Activated T-helper 1 cell treated with anti-CD3 and anti-CD28 coated beads, Interleukin-12 subunit alpha, Interleukin-12 subunit beta, Interleukin-2, Interleukin-4 antibody, amounts not matched to agents 30 ng/mL and 10 ng/mL and 1 ng/mL, durations not matched to agents 14 hours and 24 hours and 36 hours (primary cell): Measurements from ENCODE around the gene EZH1. TPM values are rescaled to one million over a fixed set of nuclear protein-coding genes. Genes with fewer than 3 reads are reported as not detected.
"Not testable (repeated sequence)": the region's sequence is repeated elsewhere in the genome, so short reads cannot be mapped to it uniquely, and the experiment has no call there.

ENCODE experiments used
- DNase-seq: peaks from one replicate; pipeline ENCODE4 v3.0.0; 2021; ENCODE audit warnings: low spot score
- H3K27ac Mint-ChIP-seq: one replicate; pipeline ENCODE4 v1.8.0; 2021; ENCODE audit warnings: mild to moderate bottlenecking, mixed read lengths
- H3K27me3 Mint-ChIP-seq: one replicate; pipeline ENCODE4 v1.8.0; 2022; ENCODE audit warnings: mild to moderate bottlenecking, moderate library complexity, mixed read lengths; ENCODE audit not compliant: insufficient read depth
- H3K36me3 Mint-ChIP-seq: one replicate; pipeline ENCODE4 v1.8.0; 2021; ENCODE audit warnings: low read depth, mixed read lengths
- H3K4me1 Mint-ChIP-seq: one replicate; pipeline ENCODE4 v1.8.0; 2021; ENCODE audit warnings: low read depth, mixed read lengths
- H3K4me3 Mint-ChIP-seq: one replicate; pipeline ENCODE4 v1.8.0; 2021; ENCODE audit warnings: mild to moderate bottlenecking, moderate library complexity, mixed read lengths
- H3K9me3 Mint-ChIP-seq: one replicate; pipeline ENCODE4 v1.8.0; 2021; ENCODE audit warnings: mixed read lengths
- intact Hi-C: fragments of 100-400 bp; cut with micrococcal nuclease; formaldehyde crosslinking; loops from one replicate; pipeline ENCODE4 v1.15.1; 2024
- total RNA-seq: library from RNA; stranded (reverse); gene quantifications from 2 replicates; pipeline ENCODE4 v1.2.3, GENCODE V29; 2022

Gene EZH1
- total RNA-seq, 1 donor from 2014 or later = 35.6 TPM

- H3K27ac Mint-ChIP-seq = no peak within 1 kb of the TSS
Observed at GRCh38 chr17:42760652-42761581, 16.1 kb upstream of the EZH1 start, which contains the start of gene RAMP2. Gene RAMP2 (plus strand): TSS chr17:42761227. CDS start chr17:42761262, 35 bp downstream.

GRCh38 chr17:42759982-42760651 lies 15.3 kb upstream of the EZH1 start:
- H3K4me1 Mint-ChIP-seq = peaks cover 6% of the 10 kb centered on the region
- no peaks in the 10 kb centered on the region for H3K36me3 Mint-ChIP-seq
- DNase-seq = no peak
- peak overlapping the region; percentile 54 for H3K4me3 Mint-ChIP-seq
- no peak overlapping the region for H3K27ac Mint-ChIP-seq
- H3K27me3 Mint-ChIP-seq = peaks cover 61% of the 10 kb centered on the region
- intact Hi-C loops = no loop called here
- no peaks in the 10 kb centered on the region for H3K9me3 Mint-ChIP-seq

More at GRCh38 chr17:42760652-42761581, 16.1 kb upstream of the EZH1 start, which contains the start of gene RAMP2:
- no peak for DNase-seq
- H3K4me1 Mint-ChIP-seq = peaks cover 6% of the 10 kb centered on the region
- no peaks in the 10 kb centered on the region for H3K9me3 Mint-ChIP-seq
- H3K4me3 Mint-ChIP-seq = peak within 1 kb of the TSS; percentile 54
- H3K27me3 Mint-ChIP-seq = peaks cover 55% of the 10 kb centered on the region
- intact Hi-C loops = no loop called here
- no peaks in the 10 kb centered on the region for H3K36me3 Mint-ChIP-seq

GRCh38 chr17:42754782-42755181 lies 9.9 kb upstream of the EZH1 start:
- intact Hi-C loops = no loop called here
- Mint-ChIP-seq H3K36me3 (no peaks in the 10 kb centered on the region), H3K4me3 (no peak overlapping the region), H3K9me3 (no peaks in the 10 kb centered on the region), H3K27me3 (peaks cover 65% of the 10 kb centered on the region), H3K27ac (no peak overlapping the region), H3K4me1 (no peaks in the 10 kb centered on the region)
- no peak for DNase-seq

- no peak for DNase-seq
- Mint-ChIP-seq H3K27me3 (peaks cover 56% of the 10 kb centered on the region), H3K4me1 (no peaks in the 10 kb centered on the region), H3K27ac (no peak overlapping the region), H3K4me3 (no peak overlapping the region), H3K9me3 (no peaks in the 10 kb centered on the region), H3K36me3 (no peaks in the 10 kb centered on the region)
- intact Hi-C loops = no loop called here
Observed at GRCh38 chr17:42751628-42752027, 6.8 kb upstream of the EZH1 start.

GRCh38 chr17:42750739-42751344 lies 6.0 kb upstream of the EZH1 start:
- intact Hi-C loops = no loop called here
- no peak for DNase-seq
- Mint-ChIP-seq H3K4me1 (no peaks in the 10 kb centered on the region), H3K36me3 (no peaks in the 10 kb centered on the region), H3K9me3 (no peaks in the 10 kb centered on the region), H3K4me3 (no peak overlapping the region), H3K27me3 (peaks cover 55% of the 10 kb centered on the region), H3K27ac (no peak overlapping the region)

- peaks cover 8% of the 10 kb centered on the region for H3K4me1 Mint-ChIP-seq
- peaks cover 47% of the 10 kb centered on the region for H3K27me3 Mint-ChIP-seq
- no peaks in the 10 kb centered on the region for H3K36me3 Mint-ChIP-seq
- H3K9me3 Mint-ChIP-seq = no peaks in the 10 kb centered on the region
- intact Hi-C loops = no loop called here
- no peak for DNase-seq
- H3K4me3 Mint-ChIP-seq = no peak overlapping the region
- no peak overlapping the region for H3K27ac Mint-ChIP-seq
Observed at GRCh38 chr17:42748908-42749798, 4.3 kb upstream of the EZH1 start.

GRCh38 chr17:42748202-42748907 lies 3.5 kb upstream of the EZH1 start:
- Mint-ChIP-seq H3K36me3 (no peaks in the 10 kb centered on the region), H3K27me3 (peaks cover 43% of the 10 kb centered on the region)

GRCh38 chr17:42744283-42744805 lies 496 bp downstream of the EZH1 start:
- Mint-ChIP-seq H3K4me3 (peak overlapping the region; percentile 91), H3K4me1 (peaks cover 15% of the 10 kb centered on the region), H3K27ac (peak overlapping the region; percentile 80), H3K9me3 (no peaks in the 10 kb centered on the region), H3K36me3 (no peaks in the 10 kb centered on the region), H3K27me3 (peaks cover 20% of the 10 kb centered on the region)
- intact Hi-C loops = loop anchor here (1.0 to 2.0 kb wide), 3 partner anchors 19 to 66 kb away; no protein-coding TSS in a partner anchor
- peak; percentile 62 for DNase-seq

More at GRCh38 chr17:42748202-42748907, 3.5 kb upstream of the EZH1 start:
- Mint-ChIP-seq H3K4me1 (peaks cover 15% of the 10 kb centered on the region), H3K27ac (no peak overlapping the region), H3K4me3 (no peak overlapping the region), H3K9me3 (no peaks in the 10 kb centered on the region)
- DNase-seq = no peak
- intact Hi-C loops = no loop called here

GRCh38 chr17:42743595-42744282 lies 1.1 kb downstream of the EZH1 start:
- H3K4me1 Mint-ChIP-seq = peaks cover 15% of the 10 kb centered on the region
- H3K36me3 Mint-ChIP-seq = no peaks in the 10 kb centered on the region
- peak overlapping the region; percentile 80 for H3K27ac Mint-ChIP-seq
- intact Hi-C loops = loop anchor here (1.0 to 2.0 kb wide), 3 partner anchors 20 to 65 kb away; no protein-coding TSS in a partner anchor
- H3K4me3 Mint-ChIP-seq = peak overlapping the region; percentile 91
- no peak for DNase-seq
- H3K9me3 Mint-ChIP-seq = no peaks in the 10 kb centered on the region
- peaks cover 16% of the 10 kb centered on the region for H3K27me3 Mint-ChIP-seq

- H3K27ac Mint-ChIP-seq, intact Hi-C loops, DNase-seq, H3K9me3 Mint-ChIP-seq, H3K4me3 Mint-ChIP-seq, H3K36me3 Mint-ChIP-seq: not testable (repeated sequence)
- Mint-ChIP-seq H3K27me3 (peaks cover 14% of the 10 kb centered on the region), H3K4me1 (peaks cover 15% of the 10 kb centered on the region)
Observed at GRCh38 chr17:42742916-42743315, 1.9 kb downstream of the EZH1 start.

GRCh38 chr17:42740699-42741098 lies 4.1 kb downstream of the EZH1 start:
- no peak for DNase-seq
- peaks cover 15% of the 10 kb centered on the region for H3K4me1 Mint-ChIP-seq
- no peak overlapping the region for H3K27ac Mint-ChIP-seq
- no peak overlapping the region for H3K4me3 Mint-ChIP-seq
- no peaks in the 10 kb centered on the region for H3K9me3 Mint-ChIP-seq
- no peaks in the 10 kb centered on the region for H3K36me3 Mint-ChIP-seq
- H3K27me3 Mint-ChIP-seq = peaks cover 3% of the 10 kb centered on the region
- intact Hi-C loops = no loop called here
